IMR-90 (cell line): ENCODE results near the gene SLC66A1. TPM values are rescaled to one million over a fixed set of nuclear protein-coding genes. Genes with fewer than 3 reads are reported as not detected.
A peak's percentile ranks its signal among the peaks of the same experiment; 100 is the strongest.

Experiments used
- ATAC-seq: fragments of 200-7000 bp; cut with Tn5 transposase; 2 replicates; pipeline ENCODE4 v1.9.1; 2020; ENCODE audit warnings: low read depth, mild to moderate bottlenecking, moderate library complexity
- BruUV-seq: library from RNA; stranded (reverse); fragments of 400-500 nt; replicated peaks from 2 replicates; lab custom pipeline; 2021; lab: Mats Ljungman, UMichigan
- CTCF ChIA-PET: fragments of 300-600 bp; formaldehyde crosslinking; extraction: SDS; loops from one replicate; lab custom pipeline; 2021; ENCODE audit warnings: antibody characterized with exemption; lab: Yijun Ruan, JAX
- POLR2A ChIA-PET: fragments of 300-600 bp; sonication (Branson Sonifier 250); formaldehyde crosslinking; loops from one replicate; lab custom pipeline; 2022; ENCODE audit warnings: antibody characterized with exemption; ENCODE audit not compliant: unreplicated experiment; lab: Charles Lee
- DNase-seq: peaks from one replicate; pipeline ENCODE4 v3.0.0; 2013
- H2AFZ ChIP-seq: replicated peaks from 2 replicates; pipeline ENCODE3; 2013; ENCODE audit warnings: low read length, mild to moderate bottlenecking; ENCODE audit not compliant: poor library complexity
- H2AK5ac ChIP-seq: 2 replicates; pipeline ENCODE4 v1.6.1; 2013; ENCODE audit warnings: low read depth, low read length, inconsistent platforms
- H2AK9ac ChIP-seq: replicated peaks from 2 replicates; pipeline ENCODE3; 2013; ENCODE audit warnings: mild to moderate bottlenecking, low read depth, low read length, moderate library complexity; ENCODE audit not compliant: poor library complexity
- H2BK120ac ChIP-seq: 2 replicates; pipeline ENCODE4 v1.6.1; 2013; ENCODE audit warnings: low read depth, low read length, inconsistent platforms
- H2BK15ac ChIP-seq: 3 replicates; pipeline ENCODE4 v1.6.1; 2013; ENCODE audit warnings: low read depth, low read length, inconsistent platforms
- H2BK20ac ChIP-seq: 2 replicates; pipeline ENCODE4 v1.6.1; 2013; ENCODE audit warnings: low read depth, mild to moderate bottlenecking, inconsistent platforms, low read length, moderate library complexity
- H2BK5ac ChIP-seq: 2 replicates; pipeline ENCODE4 v1.6.1; 2013; ENCODE audit warnings: mild to moderate bottlenecking, low read depth, low read length, inconsistent platforms; ENCODE audit not compliant: poor library complexity, severe bottlenecking
- H3K14ac ChIP-seq: replicated peaks from 2 replicates; pipeline ENCODE4 v1.6.1; 2013; ENCODE audit warnings: low read depth, low read length, inconsistent platforms
- H3K18ac ChIP-seq: 2 replicates; pipeline ENCODE4 v1.6.1; 2013; ENCODE audit warnings: low read depth, low read length, control low read depth
- H3K23ac ChIP-seq: 2 replicates; pipeline ENCODE4 v1.6.1; 2013; ENCODE audit warnings: low read depth, low read length, inconsistent platforms
- H3K27ac ChIP-seq: 2 replicates; pipeline ENCODE4 v1.5.1; 2013; ENCODE audit warnings: mild to moderate bottlenecking, control low read depth, low read length; ENCODE audit not compliant: insufficient read depth
- H3K27me3 ChIP-seq: 2 replicates; pipeline ENCODE4 v1.6.1; 2013; ENCODE audit warnings: low read length; ENCODE audit not compliant: control insufficient read depth, insufficient read depth
- H3K36me3 ChIP-seq: 2 replicates; pipeline ENCODE4 v1.6.1; 2013; ENCODE audit warnings: low read length, mixed read lengths; ENCODE audit not compliant: control insufficient read depth, insufficient read depth
- H3K4ac ChIP-seq: 2 replicates; pipeline ENCODE4 v1.6.1; 2013; ENCODE audit warnings: low read depth, low read length, inconsistent platforms
- H3K4me1 ChIP-seq: 2 replicates; pipeline ENCODE4 v1.6.1; 2013; ENCODE audit warnings: low read length, mixed read lengths; ENCODE audit not compliant: control insufficient read depth, insufficient read depth
- H3K4me2 ChIP-seq: 2 replicates; pipeline ENCODE4 v1.6.1; 2013; ENCODE audit warnings: low read depth, mild to moderate bottlenecking, control low read depth, low read length, moderate library complexity
- H3K4me3 ChIP-seq: 2 replicates; pipeline ENCODE4 v1.5.1; 2013; ENCODE audit warnings: low read depth, mild to moderate bottlenecking, control low read depth, low read length, moderate library complexity; ENCODE audit not compliant: insufficient read depth
- H3K56ac ChIP-seq: 2 replicates; pipeline ENCODE4 v1.6.1; 2013; ENCODE audit warnings: low read length, inconsistent platforms; ENCODE audit not compliant: insufficient read depth; ENCODE audit errors: extremely low read depth
- H3K79me1 ChIP-seq, 2 experiments: 2 replicates each; pipeline ENCODE4 v1.6.1; 2013; ENCODE audit warnings: low read length in 2 of 2, inconsistent platforms in 1 of 2, low read depth in 1 of 2
- H3K9ac ChIP-seq: 2 replicates; pipeline ENCODE4 v1.6.1; 2013; ENCODE audit warnings: low read depth, low read length, control low read depth
- H3K9me1 ChIP-seq: 2 replicates; pipeline ENCODE4 v1.6.1; 2013; ENCODE audit warnings: low read length, inconsistent platforms; ENCODE audit not compliant: insufficient read depth
- H3K9me3 ChIP-seq: 2 replicates; pipeline ENCODE4 v1.6.1; 2013; ENCODE audit warnings: low read length; ENCODE audit not compliant: control insufficient read depth, insufficient read depth
- H4K20me1 ChIP-seq: 2 replicates; pipeline ENCODE4 v1.6.1; 2013; ENCODE audit warnings: low read length, inconsistent platforms; ENCODE audit not compliant: insufficient read depth
- H4K5ac ChIP-seq: 2 replicates; pipeline ENCODE4 v1.6.1; 2013; ENCODE audit warnings: mild to moderate bottlenecking, low read depth, low read length, control low read depth
- H4K8ac ChIP-seq, 2 experiments: 2 replicates each; pipeline ENCODE4 v1.6.1; 2013; ENCODE audit warnings: low read depth in 2 of 2, low read length in 2 of 2, control low read depth in 1 of 2, inconsistent platforms in 1 of 2
- H4K91ac ChIP-seq: 2 replicates; pipeline ENCODE4 v1.6.1; 2013; ENCODE audit warnings: low read depth, low read length, inconsistent platforms; ENCODE audit not compliant: insufficient read depth
- BHLHE40 ChIP-seq: fragments of 150-350 bp; IDR thresholded peaks from 2 replicates; pipeline ENCODE4 v1.6.1; 2016; ENCODE audit warnings: mild to moderate bottlenecking, low read depth, low read length
- CHD1 ChIP-seq: IDR thresholded peaks from 2 replicates; pipeline ENCODE4 v1.6.1; 2012; ENCODE audit warnings: low read depth, low read length, improper control_type of control experiment
- CTCF ChIP-seq: conservative IDR thresholded peaks from 2 replicates; pipeline ENCODE4 v1.5.1; 2012; ENCODE audit warnings: mild to moderate bottlenecking, low read depth, low read length, improper control_type of control experiment
- ELK1 ChIP-seq: fragments of 150-350 bp; IDR thresholded peaks from 2 replicates; pipeline ENCODE4 v1.6.1; 2016; ENCODE audit warnings: low read depth, mild to moderate bottlenecking, low read length, moderate library complexity, borderline replicate concordance
- MAZ ChIP-seq: IDR thresholded peaks from 2 replicates; pipeline ENCODE4 v1.6.1; 2012; ENCODE audit warnings: low read depth, mild to moderate bottlenecking, low read length, improper control_type of control experiment, moderate library complexity, borderline replicate concordance
- MXI1 ChIP-seq: IDR thresholded peaks from 2 replicates; pipeline ENCODE4 v1.6.1; 2012; ENCODE audit warnings: low read depth, mild to moderate bottlenecking, low read length, moderate library complexity, borderline replicate concordance
- NFE2L2 ChIP-seq: fragments of 150-350 bp; IDR thresholded peaks from 2 replicates; pipeline ENCODE4 v1.6.1; 2016; ENCODE audit warnings: low read depth, mild to moderate bottlenecking, low read length
- POLR2A ChIP-seq: IDR thresholded peaks from 2 replicates; pipeline ENCODE4 v1.6.1; 2012; ENCODE audit warnings: mild to moderate bottlenecking, low read depth, low read length
- RAD21 ChIP-seq: IDR thresholded peaks from 2 replicates; pipeline ENCODE4 v1.6.1; 2012; ENCODE audit warnings: low read length, improper control_type of control experiment
- SMC3 ChIP-seq: fragments of 150-350 bp; IDR thresholded peaks from 2 replicates; pipeline ENCODE4 v1.6.1; 2016; ENCODE audit warnings: low read depth, mild to moderate bottlenecking, antibody characterized with exemption, low read length, moderate library complexity
- USF2 ChIP-seq: fragments of 150-350 bp; IDR thresholded peaks from 2 replicates; pipeline ENCODE4 v1.6.1; 2017; ENCODE audit warnings: mild to moderate bottlenecking, antibody characterized with exemption, low read length, low read depth
- WGBS, 2 experiments: methylation state at CpG; one replicate each; pipeline versions ENCODE4 v1.1.5 to v1.1.7; 2013; ENCODE audit warnings: missing lambda C conversion rate in 2 of 2; ENCODE audit not compliant: insufficient read length in 1 of 2; ENCODE audit errors: extremely low coverage in 2 of 2; 5-methylcytosine and 5-hydroxymethylcytosine counted together
- dilution Hi-C: fragments of 300-500 bp; cut with HindIII; formaldehyde crosslinking; loops from one replicate; pipeline ENCODE4 v1.14.3; 2018; ENCODE audit warnings: low sequenced_read_pairs; ENCODE audit not compliant: unreplicated experiment
- in situ Hi-C: fragments of 300-500 bp; cut with MboI; formaldehyde crosslinking; loops from 3 replicates; pipeline ENCODE4 v1.14.3; 2019; ENCODE audit warnings: low sequenced_read_pairs, inconsistent platforms, mixed read lengths
- intact Hi-C: fragments of 100-400 bp; cut with micrococcal nuclease; formaldehyde crosslinking; loops from 2 replicates; pipeline ENCODE4 v1.10.0; 2022
- polyA plus RNA-seq, 3 experiments: library from polyadenylated mRNA; depleted of rRNA; stranded (reverse); fragments of >200 nt; gene quantifications; 2 replicates each; pipeline ENCODE4 v1.2.3, GENCODE V29; 2012; ENCODE audit warnings: low replicate concordance in 1 of 3
- total RNA-seq: library from RNA; depleted of rRNA; stranded (reverse); fragments of >200 nt; gene quantifications from 2 replicates; pipeline ENCODE4 v1.2.3, GENCODE V29; 2012

The SLC66A1 gene
- total and polyA plus RNA-seq, 2 of the 4 experiments (the other 2 are of a cell fraction) = 6.8 to 18.9 TPM

- no peak for TF ChIP-seq ELK1
Measured at GRCh38 chr1:19343617-19344350, 31.7 kb downstream of the SLC66A1 start (continued).

- CTCF ChIA-PET = interaction anchor here (1.3 to 1.4 kb wide), 2 partner anchors 42 to 307 kb away, joined by 5 to 6 read pairs; no protein-coding TSS in a partner anchor
- Histone ChIP-seq H4K8ac (no peak overlapping the region), H3K4me3 (no peak overlapping the region), H4K91ac (no peak overlapping the region), H3K4ac (no peak overlapping the region), H2AFZ (peak overlapping the region; percentile 40), H3K18ac (no peak overlapping the region), H2AK9ac (no peak overlapping the region), H2AK5ac (no peak overlapping the region), H3K23ac (no peak overlapping the region), H3K9ac (no peak overlapping the region), H3K9me1 (peaks cover 6% of the 10 kb centered on the region; the same call in 1 of the 2 replicates), H3K27ac (no peak overlapping the region), H3K56ac (no peak overlapping the region), H2BK5ac (no peak overlapping the region), H3K27me3 (no peaks in the 10 kb centered on the region), H3K14ac (no peak overlapping the region), H3K4me2 (no peak overlapping the region), H4K20me1 (peaks cover 46% of the 10 kb centered on the region), H2BK120ac (no peak overlapping the region), H2BK20ac (no peak overlapping the region), H3K9me3 (no peaks in the 10 kb centered on the region), H3K36me3 (peaks cover 77% of the 10 kb centered on the region), H2BK15ac (no peak overlapping the region), H3K4me1 (no peaks in the 10 kb centered on the region; the same call in 1 of the 2 replicates), H3K79me1 (peaks cover 20 to 52% of the 10 kb centered on the region in 2 experiments), H4K5ac (no peak overlapping the region)
- in situ Hi-C loops = loop anchor here (5.0 kb wide), 1 partner anchor 303 kb away; no protein-coding TSS in a partner anchor
- WGBS, 2 experiments = 80% methylated on average over 1 of the region's 12 CpGs; no CpG with 5 or more reads in 1 of the 2 experiments
- DNase-seq (peak; percentile 28), ATAC-seq (peak; percentile 79)
- no TSS peak for BruUV-seq
- TF ChIP-seq BHLHE40 (no peak), USF2 (no peak), CTCF (peak; percentile 76), CHD1 (no peak), NFE2L2 (no peak), MAZ (no peak), POLR2A (no peak), RAD21 (peak; percentile 82), SMC3 (peak; percentile 60), MXI1 (no peak)
- intact Hi-C loops = loop anchor here (1.0 kb wide), 1 partner anchor 307 kb away; no protein-coding TSS in a partner anchor
- dilution Hi-C loops = no loop called here
- POLR2A ChIA-PET = no interaction called here
Measured at GRCh38 chr1:19344372-19344810, 32.3 kb downstream of the SLC66A1 start.
